Kidney epithelial cell (primary cell): Measurements from ENCODE around the gene PTF1A. TPM values are rescaled to one million over a fixed set of nuclear protein-coding genes. Genes with fewer than 3 reads are reported as not detected.
"Not testable (repeated sequence)": the region's sequence is repeated elsewhere in the genome, so short reads cannot be mapped to it uniquely, and the experiment has no call there.

Source experiments
- DNase-seq: peaks from one replicate; pipeline ENCODE4 v3.0.0-alpha.2; 2010; ENCODE audit warnings: low read depth
- H3K27me3 ChIP-seq: 2 replicates; pipeline ENCODE4 v1.6.0; 2011; ENCODE audit warnings: low read length; ENCODE audit not compliant: control insufficient read depth, insufficient read depth
- H3K36me3 ChIP-seq: 2 replicates; pipeline ENCODE4 v1.5.1; 2011; ENCODE audit warnings: low read length; ENCODE audit not compliant: control insufficient read depth, insufficient read depth
- H3K4me3 ChIP-seq: 2 replicates; pipeline ENCODE4 v1.5.1; 2011; ENCODE audit warnings: low read depth, mild to moderate bottlenecking, control low read depth, low read length
- CTCF ChIP-seq: IDR thresholded peaks from 2 replicates; pipeline ENCODE4 v1.5.1; 2011; ENCODE audit warnings: mild to moderate bottlenecking, moderate library complexity, low read length, control low read depth, inconsistent platforms; ENCODE audit not compliant: insufficient read depth, poor library complexity, severe bottlenecking
- total RNA-seq: library from RNA; depleted of rRNA; stranded (reverse); fragments of >200 nt; gene quantifications from 2 replicates; pipeline ENCODE4 v1.2.3, GENCODE V29; 2015

The PTF1A gene
- total RNA-seq, 1 donor from 2014 or later = not detected

- Histone ChIP-seq H3K4me3 (no peak overlapping the region), H3K36me3 (no peaks in the 10 kb centered on the region), H3K27me3 (no peaks in the 10 kb centered on the region)
- DNase-seq = no peak
- TF ChIP-seq CTCF = no peak
These were observed 45.9 kb downstream of the PTF1A start for GRCh38 chr10:23238015-23238414.

- not testable (repeated sequence) for H3K36me3 ChIP-seq, H3K27me3 ChIP-seq, DNase-seq, H3K4me3 ChIP-seq
These were observed 49.7 kb downstream of the PTF1A start for GRCh38 chr10:23241779-23242178.

Other genes with a start within 250 kb of the PTF1A start
- 21.9 and 24.2 TPM in 2 replicates for gene MSRB2, start 96.7 kb upstream of the PTF1A start, total RNA-seq
- gene C10orf67, start 152.5 kb downstream of the PTF1A start, total RNA-seq = 0.07 TPM in 1 of 2 replicates, not detected in the other
- gene OTUD1, start 246.8 kb downstream of the PTF1A start, total RNA-seq = 13.7 and 14.4 TPM in 2 replicates